ENCODE measurements around the gene AIRE. TPM values are rescaled to one million over a fixed set of nuclear protein-coding genes. Genes with fewer than 3 reads are reported as not detected.

The AIRE gene
- total and polyA plus RNA-seq, 2 donors (not counting 1 experiment from before 2014, with no cell fraction given) = not detected

DNA sequence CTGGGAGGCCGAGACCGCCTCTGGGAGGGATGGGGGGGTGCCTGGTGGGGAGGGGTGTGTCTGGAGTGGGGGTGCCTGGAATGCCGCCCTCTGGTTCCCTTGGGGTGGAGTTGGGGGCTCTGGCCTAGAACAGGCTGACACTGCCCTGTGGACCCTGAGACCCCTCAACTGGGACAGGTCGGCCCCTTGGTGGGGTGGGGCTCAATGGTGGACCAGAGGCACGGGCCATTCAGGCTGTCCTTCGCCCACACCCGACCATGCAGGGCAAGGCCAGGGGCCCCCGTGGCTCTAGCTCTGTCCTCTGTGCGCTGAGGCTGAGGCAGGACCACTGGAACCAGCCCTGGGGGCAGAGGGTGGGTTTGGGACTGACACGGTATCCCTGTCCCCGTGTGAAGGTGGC is 28.9 kb downstream of the AIRE start:
- Histone ChIP-seq H3K27me3 (ENCODE audit: control insufficient read depth, insufficient read depth, low read length) (no peaks in the 10 kb centered on the region), H3K4me2 (ENCODE audit: extremely low read depth, insufficient read depth, low read length) (no peak overlapping the region), H3K9ac (ENCODE audit: insufficient read depth, low read length) (no peak overlapping the region), H3K79me2 (ENCODE audit: control insufficient read depth, insufficient read depth, low read length) (no peaks in the 10 kb centered on the region), H3K4me1 (ENCODE audit: control insufficient read depth, extremely low read depth, insufficient read depth, low read length) (no peaks in the 10 kb centered on the region), H3K4me3 (replicated peaks in 1 of 4; ENCODE audit: control extremely low read depth in 1 of 4, insufficient read depth in 1 of 4, low read depth in 3 of 4, low read length in 4 of 4) (no peak overlapping the region), H4K20me1 (ENCODE audit: control insufficient read depth, extremely low read depth, insufficient read depth, low read length) (no peaks in the 10 kb centered on the region), H2AFZ (ENCODE audit: low read length) (no peak overlapping the region), H3K36me3 (ENCODE audit: control insufficient read depth, insufficient read depth, low read length) (peaks cover 20% of the 10 kb centered on the region), H3K9me3 (ENCODE audit: control insufficient read depth, insufficient read depth, low read depth, low read length) (no peaks in the 10 kb centered on the region), H3K27ac (ENCODE audit: insufficient read depth, low read length) (no peak overlapping the region)
- TF ChIP-seq EZH2 (IDR thresholded peaks at IDR 0.05; ENCODE audit: low read length, missing control alignments) = no peak
- TF ChIP-seq, protein P1, sequence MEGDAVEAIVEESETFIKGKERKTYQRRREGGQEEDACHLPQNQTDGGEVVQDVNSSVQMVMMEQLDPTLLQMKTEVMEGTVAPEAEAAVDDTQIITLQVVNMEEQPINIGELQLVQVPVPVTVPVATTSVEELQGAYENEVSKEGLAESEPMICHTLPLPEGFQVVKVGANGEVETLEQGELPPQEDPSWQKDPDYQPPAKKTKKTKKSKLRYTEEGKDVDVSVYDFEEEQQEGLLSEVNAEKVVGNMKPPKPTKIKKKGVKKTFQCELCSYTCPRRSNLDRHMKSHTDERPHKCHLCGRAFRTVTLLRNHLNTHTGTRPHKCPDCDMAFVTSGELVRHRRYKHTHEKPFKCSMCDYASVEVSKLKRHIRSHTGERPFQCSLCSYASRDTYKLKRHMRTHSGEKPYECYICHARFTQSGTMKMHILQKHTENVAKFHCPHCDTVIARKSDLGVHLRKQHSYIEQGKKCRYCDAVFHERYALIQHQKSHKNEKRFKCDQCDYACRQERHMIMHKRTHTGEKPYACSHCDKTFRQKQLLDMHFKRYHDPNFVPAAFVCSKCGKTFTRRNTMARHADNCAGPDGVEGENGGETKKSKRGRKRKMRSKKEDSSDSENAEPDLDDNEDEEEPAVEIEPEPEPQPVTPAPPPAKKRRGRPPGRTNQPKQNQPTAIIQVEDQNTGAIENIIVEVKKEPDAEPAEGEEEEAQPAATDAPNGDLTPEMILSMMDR (conservative IDR thresholded peaks at IDR 0.05 in 1 of 2, IDR thresholded peaks at IDR 0.05 in 1 of 2; ENCODE audit: low read depth in 1 of 2, low read length in 2 of 2) = no peak
- DNase-seq (ENCODE audit: low read depth in 2 of 2) = no peak

DNA sequence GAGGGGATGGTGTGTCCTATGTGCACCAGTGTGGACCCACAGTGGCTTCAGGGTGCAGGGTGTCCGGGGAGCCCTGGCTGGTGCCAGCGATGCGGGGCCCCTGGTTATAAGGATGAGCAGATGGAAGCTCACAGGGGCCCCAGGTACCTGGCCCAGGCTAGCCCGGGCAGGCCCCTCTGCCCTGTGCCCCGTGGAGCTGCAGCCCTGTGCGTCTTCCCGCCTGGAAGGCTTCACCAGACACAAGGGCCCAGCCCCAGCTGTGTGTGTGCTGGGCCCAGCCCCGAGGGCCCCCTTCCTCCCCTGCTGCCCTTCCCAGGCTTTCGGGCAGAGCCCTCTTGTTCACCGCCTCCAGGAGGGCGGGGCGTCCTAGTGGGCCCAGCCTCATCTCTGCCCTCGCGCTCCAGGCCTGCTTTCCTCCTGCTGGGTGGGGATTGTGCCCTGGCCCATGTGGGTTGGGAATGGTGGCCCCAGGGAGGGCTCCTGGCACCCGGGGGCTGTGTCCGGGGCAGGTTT is 30.1 kb downstream of the AIRE start:
- Histone ChIP-seq H3K9me3 (ENCODE audit: control insufficient read depth, insufficient read depth, low read depth, low read length) (no peaks in the 10 kb centered on the region), H3K9ac (ENCODE audit: insufficient read depth, low read length) (no peak overlapping the region), H3K4me2 (ENCODE audit: extremely low read depth, insufficient read depth, low read length) (no peak overlapping the region), H2AFZ (ENCODE audit: low read length) (no peak overlapping the region), H4K20me1 (ENCODE audit: control insufficient read depth, extremely low read depth, insufficient read depth, low read length) (no peaks in the 10 kb centered on the region), H3K27ac (ENCODE audit: insufficient read depth, low read length) (no peak overlapping the region), H3K27me3 (ENCODE audit: control insufficient read depth, insufficient read depth, low read length) (no peaks in the 10 kb centered on the region), H3K36me3 (ENCODE audit: control insufficient read depth, insufficient read depth, low read length) (peaks cover 21% of the 10 kb centered on the region), H3K4me3 (replicated peaks in 1 of 4; ENCODE audit: control extremely low read depth in 1 of 4, insufficient read depth in 1 of 4, low read depth in 3 of 4, low read length in 4 of 4) (no peak overlapping the region), H3K4me1 (ENCODE audit: control insufficient read depth, extremely low read depth, insufficient read depth, low read length) (no peaks in the 10 kb centered on the region), H3K79me2 (ENCODE audit: control insufficient read depth, insufficient read depth, low read length) (no peaks in the 10 kb centered on the region)
- no peak for DNase-seq (ENCODE audit: low read depth in 2 of 2)
- TF ChIP-seq, protein P1 (conservative IDR thresholded peaks at IDR 0.05 in 1 of 2, IDR thresholded peaks at IDR 0.05 in 1 of 2; ENCODE audit: low read depth in 1 of 2, low read length in 2 of 2) = no peak
- TF ChIP-seq EZH2 (IDR thresholded peaks at IDR 0.05; ENCODE audit: low read length, missing control alignments) = no peak

DNA sequence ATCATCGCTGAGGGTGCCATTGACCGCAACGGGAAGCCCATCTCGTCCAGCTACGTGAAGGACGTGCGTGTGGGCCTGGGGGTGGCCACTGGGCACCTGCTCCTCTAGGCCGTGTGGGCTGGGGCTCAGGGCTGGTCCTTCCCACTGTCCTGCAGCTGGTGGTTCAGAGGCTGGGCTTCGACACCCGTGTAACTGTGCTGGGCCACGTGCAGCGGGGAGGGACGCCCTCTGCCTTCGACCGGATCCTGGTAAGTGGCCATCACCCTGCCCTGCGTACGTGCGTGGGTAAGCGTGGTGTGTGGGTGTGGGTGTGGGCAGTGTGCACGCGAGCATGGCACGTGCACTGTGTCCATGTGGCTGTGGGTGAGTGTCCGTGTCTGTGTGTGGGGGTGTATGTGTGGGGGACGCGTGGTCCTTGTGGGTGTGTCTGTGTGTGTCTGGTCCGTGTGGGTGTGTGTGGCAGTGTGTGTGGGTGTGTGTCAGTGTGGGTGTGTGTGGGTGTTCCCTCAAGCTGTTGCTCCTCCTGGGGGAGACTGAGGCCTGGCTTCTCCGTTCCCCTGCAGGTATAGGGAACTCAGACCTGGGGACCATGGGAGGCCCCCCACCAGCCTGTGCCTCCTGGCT is 30.7 kb downstream of the AIRE start:
- Histone ChIP-seq H3K4me2 (ENCODE audit: extremely low read depth, insufficient read depth, low read length) (no peak overlapping the region), H3K4me3 (replicated peaks in 1 of 4; ENCODE audit: control extremely low read depth in 1 of 4, insufficient read depth in 1 of 4, low read depth in 3 of 4, low read length in 4 of 4) (no peak overlapping the region), H3K9me3 (ENCODE audit: control insufficient read depth, insufficient read depth, low read depth, low read length) (no peaks in the 10 kb centered on the region), H3K9ac (ENCODE audit: insufficient read depth, low read length) (no peak overlapping the region), H3K79me2 (ENCODE audit: control insufficient read depth, insufficient read depth, low read length) (no peaks in the 10 kb centered on the region), H3K27ac (ENCODE audit: insufficient read depth, low read length) (no peak overlapping the region), H2AFZ (ENCODE audit: low read length) (no peak overlapping the region), H4K20me1 (ENCODE audit: control insufficient read depth, extremely low read depth, insufficient read depth, low read length) (no peaks in the 10 kb centered on the region), H3K36me3 (ENCODE audit: control insufficient read depth, insufficient read depth, low read length) (peaks cover 16% of the 10 kb centered on the region), H3K27me3 (ENCODE audit: control insufficient read depth, insufficient read depth, low read length) (no peaks in the 10 kb centered on the region), H3K4me1 (ENCODE audit: control insufficient read depth, extremely low read depth, insufficient read depth, low read length) (no peaks in the 10 kb centered on the region)
- DNase-seq (ENCODE audit: low read depth in 2 of 2) = no peak
- TF ChIP-seq, protein P1 (conservative IDR thresholded peaks at IDR 0.05 in 1 of 2, IDR thresholded peaks at IDR 0.05 in 1 of 2; ENCODE audit: low read depth in 1 of 2, low read length in 2 of 2) = no peak
- no peak for TF ChIP-seq EZH2 (IDR thresholded peaks at IDR 0.05; ENCODE audit: low read length, missing control alignments)

Measured in fibroblast of lung (primary cell).